NCI-H2029 treated with DMSO at 0.1 percent for 48 hours (cell line): ENCODE results near the gene ZFP90.
"Not testable (repeated sequence)": the region's sequence is repeated elsewhere in the genome, so short reads cannot be mapped to it uniquely, and the experiment has no call there.

Source experiments
- DNase-seq: peaks from one replicate; lab custom pipeline; 2025; lab: John Stamatoyannopoulos, UW

The ZFP90 gene

DNA sequence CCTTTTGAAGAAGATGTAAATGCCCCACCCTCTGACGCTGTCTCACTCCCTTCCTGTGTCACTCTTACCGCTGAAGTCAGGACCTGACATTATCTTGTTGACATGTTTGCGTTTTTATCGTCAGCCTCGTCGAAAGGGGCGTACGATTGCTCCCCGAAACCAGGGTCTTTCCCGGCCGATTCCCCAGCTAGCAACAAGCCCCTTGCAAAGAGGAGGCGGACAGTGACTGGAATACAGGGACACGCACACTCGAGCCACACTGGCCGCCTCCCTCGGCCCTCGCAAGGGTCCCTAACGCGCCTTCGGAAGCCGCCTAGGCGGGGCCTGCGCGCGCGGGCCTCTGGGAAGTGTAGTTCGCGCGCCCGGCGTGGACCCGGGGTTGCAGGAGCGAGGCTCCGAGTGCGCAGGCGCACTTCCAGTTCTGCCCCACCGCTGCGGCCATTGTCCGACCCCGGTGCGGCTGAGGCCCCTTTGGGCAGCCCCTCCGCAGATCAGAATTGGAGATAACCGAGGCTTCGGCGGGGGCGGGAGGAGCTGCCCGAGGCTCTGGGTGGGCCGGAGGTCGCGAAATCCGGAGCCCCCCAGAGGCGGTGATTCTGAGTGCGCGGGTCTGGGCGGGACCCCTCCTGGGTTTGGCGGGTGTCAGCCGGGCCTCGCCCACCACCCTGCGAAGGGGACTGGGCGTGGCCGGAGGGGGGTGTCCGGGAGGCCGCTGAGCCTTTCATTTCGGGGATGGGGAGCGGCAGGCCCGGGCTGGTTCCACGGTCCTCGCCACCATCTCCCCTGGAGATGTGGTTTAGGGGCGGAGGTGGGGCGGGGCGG lies at the start of gene ZFP90:
TSS of gene ZFP90 (plus strand) at position 412 of the 822 bp plus-strand sequence. CDS start 502 bp downstream, outside the sequence.
- peak; percentile 22 for DNase-seq

DNA sequence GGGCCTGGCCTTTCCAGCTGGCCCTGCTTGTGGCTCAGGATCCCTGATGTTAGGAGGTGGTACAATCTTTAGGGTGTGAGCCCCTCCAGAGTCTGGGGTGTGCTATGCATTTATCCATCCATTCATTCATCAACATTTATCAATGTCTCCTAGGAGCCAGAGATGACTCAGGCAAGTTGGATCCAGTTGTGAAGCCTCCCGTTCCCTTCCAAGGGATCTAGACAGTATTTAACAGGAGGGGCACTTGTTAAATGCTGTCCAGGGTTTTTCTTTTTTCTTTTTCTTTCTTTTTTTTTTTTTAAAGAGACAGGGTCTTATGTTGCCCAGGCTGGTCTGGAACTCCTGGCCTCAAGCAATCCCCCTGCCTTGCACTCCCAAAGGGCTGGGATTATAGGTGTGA lies 48.7 kb upstream of the ZFP90 start:
- DNase-seq: no peak

DNA sequence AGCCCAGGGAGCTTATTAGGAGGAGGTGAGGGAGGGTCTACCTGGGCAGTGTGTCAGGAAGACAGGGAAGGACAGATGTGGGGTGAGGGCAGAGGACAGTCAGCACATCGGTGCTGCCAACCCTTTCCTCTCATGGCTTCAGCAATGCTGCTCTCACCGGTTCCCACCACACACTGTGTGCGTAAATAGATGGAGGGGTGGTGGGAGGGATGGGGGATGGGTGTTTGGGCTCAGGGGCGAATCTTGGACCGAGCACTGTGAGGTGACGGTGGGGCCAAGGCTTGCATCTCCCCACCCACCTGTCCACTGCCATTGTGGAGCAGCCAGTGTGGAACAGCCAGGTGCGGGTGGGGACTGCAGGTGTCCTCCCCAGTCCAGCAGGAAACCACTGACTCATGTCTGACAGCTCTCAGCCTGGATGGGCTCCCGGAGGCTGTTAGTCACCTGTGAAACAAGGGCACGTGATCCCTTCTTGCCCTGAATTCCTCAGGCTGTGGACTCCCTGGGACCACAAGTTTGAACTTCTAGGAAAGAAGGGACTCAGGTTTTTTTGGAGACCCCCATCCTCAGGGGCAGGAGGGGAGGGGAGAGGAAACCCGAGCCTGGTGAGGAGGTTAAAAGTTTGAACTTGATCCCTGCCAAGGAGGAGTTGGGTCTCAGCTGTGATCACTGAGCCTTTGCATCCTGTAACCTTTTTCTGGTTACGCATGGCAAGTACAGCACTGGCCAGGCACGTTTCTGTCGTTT lies 48.1 kb upstream of the ZFP90 start:
- peak; percentile 14 for DNase-seq

DNA sequence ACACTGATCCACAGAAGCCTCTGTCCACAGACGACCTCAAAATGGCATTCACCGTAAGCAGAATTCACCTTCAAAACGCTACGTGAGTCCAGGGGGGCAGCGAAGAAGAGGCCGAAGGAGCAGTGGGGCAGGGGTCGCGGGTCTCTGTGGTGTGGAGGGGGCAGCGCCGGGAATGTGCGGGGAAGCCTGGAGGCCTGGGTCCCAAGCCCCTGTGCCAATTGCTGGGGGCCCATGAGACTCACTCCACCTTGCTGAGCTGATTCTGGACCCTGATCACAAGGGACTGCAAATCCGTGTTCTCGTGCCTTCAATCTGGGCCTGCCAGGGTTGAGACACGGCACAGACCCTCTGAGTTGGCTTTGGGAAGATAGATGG lies 47.5 kb upstream of the ZFP90 start:
- DNase-seq: no peak

DNA sequence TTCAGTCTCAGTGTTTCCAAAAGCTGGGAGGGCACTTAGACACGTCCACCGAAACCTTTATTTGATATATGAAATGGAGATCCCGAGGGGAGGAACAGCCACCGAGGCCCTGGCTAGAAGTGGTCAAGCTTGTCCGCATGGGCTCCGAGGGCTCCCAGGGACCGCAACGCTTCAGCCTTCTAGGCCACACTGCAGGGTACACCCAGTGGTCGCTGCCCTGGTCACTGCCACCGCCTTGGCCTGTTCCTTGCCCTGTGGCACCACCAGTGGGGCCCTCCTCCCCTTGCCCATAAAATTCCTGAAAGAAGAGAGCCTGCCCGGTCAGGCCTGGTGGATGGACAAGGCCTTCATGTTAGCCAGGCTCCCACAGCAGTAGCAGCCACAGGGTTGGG lies 46.9 kb upstream of the ZFP90 start:
- no peak for DNase-seq

DNA sequence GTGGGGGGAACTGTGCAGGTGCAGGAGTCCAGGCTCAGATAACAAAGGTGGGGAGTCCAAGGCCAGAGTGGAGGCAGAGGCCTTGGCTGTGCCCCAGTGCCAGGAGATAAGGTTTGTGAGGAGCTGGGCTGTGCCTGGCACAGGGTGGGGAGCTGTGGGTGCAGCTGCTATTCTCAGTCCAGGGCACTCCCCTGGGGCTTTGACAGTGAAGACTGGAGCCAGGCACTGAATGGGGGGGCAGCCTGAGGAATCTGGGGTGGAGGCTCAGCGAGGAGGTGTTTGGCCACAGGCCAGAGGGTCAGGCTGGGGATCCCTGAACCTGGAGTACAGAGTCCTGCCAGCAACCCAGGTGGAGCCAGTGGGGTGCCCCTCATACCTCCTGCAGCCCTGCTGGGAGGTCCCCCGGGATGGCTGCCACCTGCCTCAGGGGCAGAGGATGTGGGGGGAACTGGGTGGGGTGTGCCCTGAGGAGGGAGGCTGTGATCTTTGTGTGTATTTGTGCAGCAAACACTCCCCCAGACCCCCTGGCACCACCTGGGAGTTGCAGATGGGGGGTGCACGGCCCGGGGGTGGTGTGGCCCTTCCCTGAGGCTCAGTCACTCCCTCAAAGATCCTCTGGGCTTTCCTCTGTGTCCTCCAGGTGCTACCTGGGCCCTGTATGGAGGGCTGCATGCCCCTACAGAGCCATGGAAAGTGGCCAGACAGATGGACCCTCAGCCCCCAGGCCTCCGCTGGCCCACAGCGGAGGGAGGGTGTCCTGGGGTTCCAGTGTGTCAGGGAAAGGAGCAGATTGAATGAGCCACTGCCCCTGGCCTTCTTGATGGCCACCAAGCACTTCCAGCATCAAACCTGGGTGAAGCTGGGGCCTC lies 46.3 kb upstream of the ZFP90 start:
- DNase-seq: no peak

DNA sequence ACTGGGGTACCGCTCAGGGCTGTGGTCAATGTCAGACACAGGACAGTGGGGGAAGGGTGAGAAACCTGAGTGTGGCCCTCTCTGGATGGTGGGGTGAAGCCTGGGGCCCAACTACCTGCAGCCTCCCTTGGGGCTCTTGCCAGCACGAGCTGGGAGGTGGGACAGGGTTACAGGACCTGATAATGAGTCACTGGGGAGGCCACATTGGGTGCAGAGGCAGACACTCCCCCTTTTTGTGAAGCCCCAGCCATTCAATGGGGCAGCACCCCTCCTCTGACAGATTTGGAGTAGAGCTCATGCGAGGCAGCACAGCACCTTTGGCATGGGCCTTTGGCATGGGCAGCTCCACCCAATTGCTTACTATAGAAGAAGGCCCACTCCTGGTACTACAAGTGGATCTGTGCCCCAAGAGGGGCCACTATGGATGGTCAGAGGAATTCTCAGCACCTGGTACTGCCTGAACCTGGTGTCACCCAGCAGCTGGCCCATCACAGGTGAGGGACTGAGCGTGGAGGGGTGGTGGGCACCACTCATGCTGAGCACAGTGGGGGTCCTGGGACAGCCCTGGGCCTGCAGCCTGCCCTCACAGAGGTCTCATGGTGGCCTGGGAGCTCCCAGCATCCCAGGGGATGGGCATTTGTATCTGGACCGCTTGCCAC lies 45.5 kb upstream of the ZFP90 start:
- DNase-seq: no peak

DNA sequence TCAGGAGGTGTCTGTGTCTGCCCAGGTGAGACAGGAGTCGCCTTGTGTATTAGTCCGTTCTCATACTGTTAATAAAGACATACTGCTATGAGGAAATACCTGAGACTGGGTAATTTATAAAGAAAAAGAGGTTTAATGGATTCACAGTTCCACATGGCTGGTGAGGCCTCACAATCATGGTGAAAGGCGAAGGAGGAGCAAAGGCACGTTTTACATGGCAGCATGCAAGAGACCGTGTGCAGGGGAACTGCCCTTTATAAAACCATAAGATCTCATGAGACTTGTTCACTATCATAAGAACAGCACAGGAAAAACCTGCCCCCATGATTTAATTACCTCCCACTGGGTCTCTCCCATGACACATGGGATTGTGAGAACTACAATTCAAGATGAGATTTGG lies 44.8 kb upstream of the ZFP90 start:
- DNase-seq: not testable (repeated sequence)

DNA sequence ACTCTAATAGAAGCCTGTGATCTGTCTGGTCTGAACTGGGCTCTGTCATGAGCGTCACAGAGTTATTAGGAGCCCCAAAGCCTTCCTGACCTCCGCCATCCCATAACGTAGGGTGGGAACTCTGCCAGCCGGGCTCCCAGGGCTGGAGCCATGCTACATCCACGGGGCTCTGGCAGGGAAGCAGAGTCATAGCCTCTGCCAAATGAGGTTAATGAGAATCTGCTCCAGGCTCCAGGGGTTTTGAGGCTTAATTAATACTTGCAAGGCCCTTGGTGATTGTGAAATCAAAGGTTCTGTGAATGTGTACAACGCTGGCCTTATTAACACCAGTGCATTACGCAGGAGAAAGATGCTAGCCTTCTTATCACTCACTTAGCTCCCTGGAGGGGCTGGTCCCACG lies 42.4 kb upstream of the ZFP90 start:
- no peak for DNase-seq

DNA sequence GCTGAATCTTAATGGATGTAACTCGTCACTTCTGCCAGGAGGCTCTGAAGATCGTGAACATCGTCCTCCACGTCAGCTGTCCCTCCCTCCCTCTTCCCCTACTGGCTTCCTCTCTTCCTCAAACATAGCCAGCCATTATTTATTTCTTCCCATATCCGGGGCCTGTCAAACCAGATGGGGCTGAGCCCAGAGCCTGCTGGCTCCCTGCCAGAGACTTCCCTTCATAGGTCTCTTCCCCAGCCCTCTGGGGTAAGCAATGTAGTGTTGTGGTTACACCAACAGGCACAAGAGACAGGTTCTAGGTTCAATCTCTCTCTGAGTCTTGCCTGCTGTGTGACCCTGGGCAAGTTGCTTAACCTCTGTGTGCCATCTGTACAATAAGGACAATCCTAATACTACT lies 40.1 kb upstream of the ZFP90 start:
- DNase-seq: peak; percentile 38

DNA sequence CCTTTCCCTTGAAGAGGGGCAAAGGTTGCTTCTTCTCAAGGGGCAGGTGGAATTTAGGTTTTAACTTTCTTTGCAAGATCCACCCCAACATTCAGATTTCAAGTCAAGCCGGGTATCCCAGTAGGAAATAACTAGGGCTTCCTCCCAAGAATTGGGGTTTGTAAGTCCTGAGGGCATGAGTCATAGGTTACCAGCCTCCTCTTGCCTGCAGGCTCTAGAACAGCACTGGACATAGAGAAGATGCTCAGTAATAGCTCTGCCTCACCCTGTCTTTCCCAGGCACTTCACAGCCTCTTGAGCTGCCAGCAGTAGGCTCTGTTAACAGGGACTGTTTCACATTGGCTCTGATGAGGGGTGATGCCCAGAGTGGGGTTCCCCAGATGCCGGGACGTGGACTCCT lies 35.8 kb upstream of the ZFP90 start:
- DNase-seq: no peak

DNA sequence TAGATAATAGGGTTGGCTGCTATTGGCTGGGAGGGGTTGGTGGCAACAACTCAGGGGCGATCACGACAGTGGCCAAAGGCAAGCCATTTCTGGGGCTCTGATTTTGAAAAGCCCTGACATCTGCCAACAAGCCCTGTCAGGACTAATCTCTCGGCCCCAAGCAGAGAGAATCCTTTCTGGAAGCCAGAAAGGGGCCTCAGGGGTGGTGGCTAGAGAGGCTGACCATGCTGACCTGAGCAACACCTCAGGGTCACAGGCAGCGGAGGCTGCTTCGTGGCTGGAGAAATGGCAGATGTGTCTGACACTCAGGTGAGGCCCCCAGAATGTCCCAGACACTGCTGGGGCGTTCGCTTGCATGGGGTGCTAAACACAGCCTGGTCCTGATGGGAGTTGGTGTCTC lies 35.0 kb upstream of the ZFP90 start:
- DNase-seq: no peak

DNA sequence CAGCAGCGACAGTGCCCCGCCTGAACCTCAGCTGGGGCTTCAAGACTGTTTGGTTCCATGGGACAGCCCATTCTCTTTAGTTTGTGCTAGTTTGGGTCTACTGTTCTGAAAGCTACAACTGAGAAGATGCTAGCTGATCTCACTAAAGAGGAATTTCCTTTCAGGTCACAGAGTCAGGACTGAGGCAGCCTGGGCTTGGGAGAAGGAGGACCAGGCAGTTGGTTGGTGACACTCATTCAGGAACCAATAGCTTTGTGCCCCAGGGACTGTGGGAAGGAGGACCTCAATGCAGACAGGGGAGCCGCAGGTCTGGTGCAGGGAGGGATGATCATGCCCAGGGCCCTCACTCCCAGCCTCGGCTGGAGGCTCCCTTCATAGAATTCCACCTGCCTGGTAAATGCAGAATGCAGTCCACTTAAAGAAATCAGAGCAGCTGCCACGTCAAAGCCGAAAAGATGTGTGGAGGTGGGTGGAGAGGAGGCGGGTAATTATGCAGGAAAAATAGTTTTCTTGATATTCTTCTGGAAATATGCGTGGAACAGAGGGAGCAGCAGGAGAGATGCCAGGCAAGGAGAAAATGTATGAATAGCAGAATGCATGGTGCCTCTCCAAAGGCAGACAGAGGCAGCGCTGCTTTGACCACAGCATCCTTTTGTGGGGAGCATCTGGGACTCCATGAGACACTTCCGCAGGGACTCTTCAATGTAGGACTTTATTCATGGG lies 32.6 kb upstream of the ZFP90 start:
- DNase-seq: no peak

DNA sequence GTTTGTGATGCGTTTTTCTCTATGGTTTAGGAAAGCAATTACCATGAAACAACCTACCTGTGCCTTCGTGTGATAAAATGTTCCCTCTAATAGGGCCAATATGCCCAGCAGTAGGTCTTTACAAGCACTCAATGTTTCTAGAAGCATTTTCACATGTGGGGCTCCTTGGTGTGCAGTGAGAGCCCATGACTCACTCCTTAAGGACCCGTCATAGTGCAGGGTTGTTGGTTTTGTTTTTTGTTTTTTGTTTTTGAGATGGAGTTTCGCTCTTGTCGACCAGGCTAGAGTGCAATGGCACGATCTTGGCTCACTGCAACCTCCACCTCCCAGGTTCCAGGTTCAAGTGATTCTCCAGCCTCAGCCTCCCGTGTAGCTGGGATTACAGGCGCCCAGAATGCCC lies 31.1 kb upstream of the ZFP90 start:
- no peak for DNase-seq

DNA sequence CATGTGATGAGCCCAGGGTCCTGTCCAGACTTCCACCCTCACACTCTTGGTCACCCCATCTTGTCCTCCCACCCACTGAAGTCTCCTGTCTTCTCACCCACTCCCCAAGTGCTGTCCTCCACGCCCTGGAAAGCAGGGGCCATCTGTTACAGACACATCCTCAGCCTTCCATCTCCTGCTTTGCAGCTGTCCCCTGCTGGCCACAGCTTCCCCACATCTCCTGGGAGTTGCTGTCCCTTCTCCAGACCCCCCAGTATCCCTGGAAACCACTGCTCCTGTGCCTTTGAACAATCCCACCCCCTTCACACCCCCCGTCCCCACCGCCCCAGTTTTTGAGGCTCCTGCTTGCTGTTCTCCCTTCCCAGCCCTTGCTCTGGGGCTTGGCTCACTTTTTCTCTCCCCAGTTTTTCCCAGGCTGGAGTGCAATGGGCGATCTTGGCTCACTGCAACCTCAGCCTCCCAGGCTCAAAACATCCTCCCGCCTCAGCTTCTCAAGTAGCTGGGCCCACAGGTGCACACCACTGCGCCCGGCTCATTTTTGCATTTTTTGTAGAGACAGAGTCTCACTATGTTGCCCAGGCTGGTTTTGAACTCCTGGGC lies 30.4 kb upstream of the ZFP90 start:
- DNase-seq: no peak

DNA sequence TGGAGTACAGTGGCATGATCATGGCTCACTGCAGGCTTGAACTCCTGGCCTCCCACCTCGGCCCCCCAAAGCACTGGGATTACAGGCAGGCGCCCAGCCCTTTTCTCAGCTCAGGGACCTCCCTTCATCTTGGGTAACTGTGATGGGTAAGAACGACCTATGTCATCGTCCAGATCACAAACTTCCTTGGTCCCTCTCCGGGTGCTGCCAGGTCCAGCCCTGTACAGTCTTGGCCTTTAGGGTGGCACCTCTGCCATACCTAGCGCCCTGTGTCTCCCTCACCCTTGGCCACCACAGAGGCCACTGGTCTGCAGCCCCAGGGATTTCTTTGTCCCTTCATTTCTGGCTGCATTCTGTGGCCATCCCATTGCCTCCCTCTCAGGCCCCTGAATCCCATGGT lies 29.7 kb upstream of the ZFP90 start:
- DNase-seq: no peak

DNA sequence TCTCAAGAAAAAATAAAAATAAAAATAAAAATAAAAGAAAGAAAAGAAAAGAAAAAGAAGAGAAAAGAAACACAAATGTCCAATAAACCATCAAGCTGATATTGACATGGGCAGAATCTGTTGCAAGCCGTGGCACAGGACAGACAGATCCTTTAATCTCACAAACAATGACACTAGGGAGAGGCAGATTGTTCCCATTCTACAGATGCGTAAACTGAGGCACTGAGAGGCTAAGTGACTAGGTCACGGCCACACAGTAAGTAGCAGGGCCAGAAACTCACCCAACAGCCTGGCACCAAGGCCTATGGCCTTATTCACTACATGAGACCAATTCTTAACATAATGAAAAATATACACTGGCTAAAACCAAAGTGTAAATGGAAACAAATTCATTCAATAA lies 28.3 kb upstream of the ZFP90 start:
- DNase-seq: no peak

DNA sequence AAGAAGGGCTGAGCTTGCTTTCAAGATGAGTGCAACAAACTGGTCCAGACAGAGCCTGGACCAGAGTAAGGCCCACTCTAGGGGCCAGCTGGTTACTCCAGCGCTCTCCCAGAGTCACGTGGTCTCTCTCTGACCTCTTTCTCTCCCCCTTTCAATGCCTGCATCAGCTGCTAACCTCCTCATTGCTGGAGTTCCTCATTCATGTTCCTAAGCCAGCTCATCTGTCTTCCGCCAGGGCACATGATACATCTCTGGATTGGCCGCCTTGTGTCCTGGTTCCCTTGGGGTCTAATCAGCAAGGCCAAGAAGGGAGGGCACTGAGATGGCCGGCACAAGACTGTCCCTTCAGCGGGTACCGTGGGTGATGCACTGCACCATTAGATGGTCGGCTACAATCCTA lies 26.9 kb upstream of the ZFP90 start:
- DNase-seq: no peak

DNA sequence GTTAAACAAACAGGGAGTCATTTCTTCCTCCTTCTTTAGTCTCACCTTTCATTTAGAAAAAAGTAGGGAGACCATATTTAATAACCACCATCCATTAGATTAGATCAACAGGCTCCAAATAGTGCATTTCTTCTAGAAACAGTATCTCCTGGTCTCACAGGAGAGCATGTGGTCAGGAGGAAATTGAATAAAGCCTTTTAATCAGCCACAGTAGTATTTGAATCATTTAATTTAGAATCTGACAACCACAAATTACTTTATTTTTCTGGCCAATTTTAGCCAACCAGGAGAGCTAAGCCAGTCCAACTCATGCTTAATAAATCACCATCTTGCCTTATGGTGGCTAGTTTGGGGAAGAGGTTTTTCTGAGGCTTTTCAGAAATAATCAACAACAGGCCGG lies 26.3 kb upstream of the ZFP90 start:
- no peak for DNase-seq

DNA sequence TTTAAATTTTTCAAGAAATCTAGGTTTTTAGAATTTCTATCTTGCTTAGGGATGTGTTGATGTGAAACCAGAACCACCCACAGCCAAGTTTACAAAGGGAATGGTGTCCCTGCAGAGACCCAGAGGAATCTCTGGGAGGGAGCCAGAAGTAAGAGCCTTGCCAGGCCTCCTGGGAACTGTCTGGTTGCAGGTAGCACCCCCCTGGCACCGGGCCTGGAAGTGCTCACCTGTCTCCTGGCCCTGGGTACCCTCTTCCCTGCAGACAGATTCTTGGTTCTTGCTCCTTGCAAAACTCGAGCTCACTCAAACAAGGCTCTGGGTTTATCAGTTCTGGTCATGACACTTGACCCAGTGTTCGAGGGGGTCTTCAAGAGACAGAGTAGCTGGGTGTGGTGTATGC lies 24.6 kb upstream of the ZFP90 start:
- DNase-seq: no peak

DNA sequence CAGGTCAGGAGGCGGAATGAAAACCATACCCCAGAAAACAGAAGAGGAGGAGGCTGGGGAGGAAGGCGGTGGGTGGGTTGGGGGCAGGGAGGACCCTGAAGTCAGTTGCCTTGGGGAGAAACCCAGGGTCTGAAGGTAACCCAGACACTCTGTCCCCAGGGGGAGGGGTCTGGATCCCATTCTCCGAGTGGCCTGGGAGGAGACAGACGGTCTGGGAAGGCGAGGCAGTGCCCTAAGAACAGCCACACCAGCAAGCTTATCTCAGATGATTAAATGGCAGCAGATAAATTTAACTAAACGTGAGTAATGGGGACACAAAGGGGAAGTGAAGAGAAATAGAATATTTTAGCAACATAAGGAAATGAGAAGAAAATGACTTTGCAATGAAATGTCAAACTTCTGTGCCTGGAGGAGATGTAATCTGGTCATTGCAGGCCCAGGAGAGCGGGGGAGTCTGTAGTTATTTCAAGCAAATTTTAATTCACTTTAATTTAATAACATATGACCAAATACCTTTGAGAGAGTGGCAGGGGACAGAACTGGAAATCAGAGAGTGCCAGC lies 21.4 kb upstream of the ZFP90 start:
- DNase-seq: no peak
